Esophagus squamous epithelium (tissue), 5 donors: ENCODE results near the gene ANXA1. TPM values are rescaled to one million over a fixed set of nuclear protein-coding genes. Genes with fewer than 3 reads are reported as not detected.
A peak's percentile ranks its signal among the peaks of the same experiment; 100 is the strongest.
"Not testable (repeated sequence)": the region's sequence is repeated elsewhere in the genome, so short reads cannot be mapped to it uniquely, and the experiment has no call there.

ENCODE experiments used
- DNase-seq: peaks from one replicate; lab custom pipeline; 2025; lab: John Stamatoyannopoulos, UW
- H3K27ac ChIP-seq, 4 donors: fragments of 200-600 bp; sonication (generic); one replicate each; pipeline ENCODE4 v1.5.1; 2016 to 2019; ENCODE audit warnings: mild to moderate bottlenecking in 1 of 4
- H3K27me3 ChIP-seq, 4 donors: fragments of 200-600 bp; sonication (generic); 1 replicate in 3 of 4; 2 replicates in 1 of 4; pipeline versions ENCODE4 v1.5.1 to v1.6.0; 2017 to 2021; ENCODE audit warnings: antibody characterized with exemption in 1 of 4
- H3K36me3 ChIP-seq, 3 donors: fragments of 200-600 bp; sonication (generic); one replicate each; pipeline ENCODE4 v1.5.1; 2016 to 2019
- H3K4me1 ChIP-seq, 3 donors: fragments of 200-600 bp; sonication (generic); one replicate each; pipeline ENCODE4 v1.5.1; 2017 to 2019
- H3K4me3 ChIP-seq, 4 donors: fragments of 200-600 bp; sonication (generic); 1 replicate in 3 of 4; 2 replicates in 1 of 4; pipeline ENCODE4 v1.5.1; 2016 to 2019; ENCODE audit warnings: mild to moderate bottlenecking in 2 of 4, moderate library complexity in 1 of 4
- H3K9me3 ChIP-seq, 3 donors: fragments of 200-600 bp; sonication (generic); one replicate each; pipeline ENCODE4 v1.5.1; 2016 to 2019
- CTCF ChIP-seq, 6 experiments: fragments of 450-650 bp in 4 of 6; fragments of 200-600 bp in 2 of 6; sonication (generic) in 2 of 6; IDR thresholded peaks; one replicate each; pipeline ENCODE4 v1.5.1; 2016 to 2019; ENCODE audit warnings: antibody characterized with exemption in 6 of 6, mild to moderate bottlenecking in 4 of 6, moderate library complexity in 4 of 6
- POLR2A ChIP-seq, 4 donors: fragments of 450-650 bp; IDR thresholded peaks; one replicate each; pipeline ENCODE4 v1.6.1; 2017; ENCODE audit warnings: antibody characterized with exemption in 4 of 4, mild to moderate bottlenecking in 4 of 4, moderate library complexity in 3 of 4
- WGBS, 2 donors: methylation state at CpG; one replicate each; pipeline ENCODE4 v1.1.5; 2018; 5-methylcytosine and 5-hydroxymethylcytosine counted together
- intact Hi-C: fragments of 100-400 bp; cut with DNase I; formaldehyde crosslinking; loops from one replicate; pipeline ENCODE4 v1.15.0; 2022
- total RNA-seq, 4 donors: library from RNA; depleted of rRNA; stranded (reverse); fragments of >200 nt; gene quantifications; one replicate each; pipeline ENCODE4 v1.1.0, GENCODE V29; 2016
- donor health status: DM: yes; HTN: yes; CAD: no.

The ANXA1 gene
- total RNA-seq, 4 donors from 2014 or later: 5,313 to 9,451 (median 7,147) TPM

- Histone ChIP-seq H3K27me3 (no peaks in the 10 kb centered on the region), H3K4me1 (peaks cover 2 to 58% (median 4%) of the 10 kb centered on the region in 3 donors)
Measured at GRCh38 chr9:73179589-73179988, 27.9 kb downstream of the ANXA1 start.

GRCh38 chr9:73180403-73180802 is 28.7 kb downstream of the ANXA1 start:
- intact Hi-C loops: no loop called here
- 14 to 23% methylated on average over 1 of the region's 1 CpG for WGBS, 2 donors
- TF ChIP-seq POLR2A (IDR thresholded peaks at IDR 0.05) (no peak), CTCF (IDR thresholded peaks at IDR 0.05) (no peak)
- no peak overlapping the region for H3K4me3 ChIP-seq
- no peak for DNase-seq
- H3K36me3 ChIP-seq: no peaks in the 10 kb centered on the region
- H3K4me1 ChIP-seq: peaks cover 2 to 55% (median 4%) of the 10 kb centered on the region in 3 donors
- H3K9me3 ChIP-seq: no peaks in the 10 kb centered on the region
- H3K27ac ChIP-seq: peak overlapping the region in 1 of 4 donors; percentile 59
- H3K27me3 ChIP-seq: no peaks in the 10 kb centered on the region

More at GRCh38 chr9:73179589-73179988, 27.9 kb downstream of the ANXA1 start:
- Histone ChIP-seq H3K4me3 (no peak overlapping the region), H3K36me3 (no peaks in the 10 kb centered on the region), H3K9me3 (no peaks in the 10 kb centered on the region), H3K27ac (peak overlapping the region in 3 of 4 donors; percentile 42 to 73 (median 68))
- 27 to 41% methylated on average over 3 of the region's 3 CpGs for WGBS, 2 donors
- TF ChIP-seq POLR2A (IDR thresholded peaks at IDR 0.05): no peak
- DNase-seq: no peak
- intact Hi-C loops: loop anchor here (5.0 kb wide), 1 partner anchor 72 kb away; no protein-coding TSS in a partner anchor

- 72 to 93% methylated on average over 1 of the region's 1 CpG for WGBS, 2 donors
- peaks cover 0 to 30% (median 4%) of the 10 kb centered on the region in 3 donors for H3K4me1 ChIP-seq
- no peak for TF ChIP-seq CTCF (IDR thresholded peaks at IDR 0.05)
- TF ChIP-seq POLR2A (IDR thresholded peaks at IDR 0.05): no peak
- intact Hi-C loops: no loop called here
- H3K27me3 ChIP-seq: no peaks in the 10 kb centered on the region
- H3K9me3 ChIP-seq: no peaks in the 10 kb centered on the region
- no peak overlapping the region for H3K27ac ChIP-seq
- DNase-seq: no peak
- no peaks in the 10 kb centered on the region for H3K36me3 ChIP-seq
- no peak overlapping the region for H3K4me3 ChIP-seq
Measured at GRCh38 chr9:73182928-73183327, 31.3 kb downstream of the ANXA1 start.

GRCh38 chr9:73183428-73183827 is 31.8 kb downstream of the ANXA1 start:
- intact Hi-C loops: no loop called here
- no peaks in the 10 kb centered on the region for H3K27me3 ChIP-seq
- no peak for DNase-seq

GRCh38 chr9:73183917-73184861 is 32.5 kb downstream of the ANXA1 start:
- no peak overlapping the region for H3K27ac ChIP-seq
- H3K9me3 ChIP-seq: no peaks in the 10 kb centered on the region
- intact Hi-C loops: no loop called here
- no peaks in the 10 kb centered on the region for H3K36me3 ChIP-seq
- no peak for DNase-seq
- H3K27me3 ChIP-seq: no peaks in the 10 kb centered on the region
- WGBS, 2 donors: 42 to 52% methylated on average over 3 of the region's 3 CpGs
- peaks cover 0 to 18% (median 0%) of the 10 kb centered on the region in 3 donors for H3K4me1 ChIP-seq
- H3K4me3 ChIP-seq: no peak overlapping the region
- peak in 5 of 6 experiments; percentile 31 to 64 (median 50) for TF ChIP-seq CTCF (IDR thresholded peaks at IDR 0.05)
- no peak for TF ChIP-seq POLR2A (IDR thresholded peaks at IDR 0.05)

More at GRCh38 chr9:73183428-73183827, 31.8 kb downstream of the ANXA1 start:
- TF ChIP-seq CTCF (IDR thresholded peaks at IDR 0.05): no peak
- no peak for TF ChIP-seq POLR2A (IDR thresholded peaks at IDR 0.05)
- Histone ChIP-seq H3K27ac (no peak overlapping the region), H3K4me3 (no peak overlapping the region), H3K4me1 (peaks cover 0 to 25% (median 3%) of the 10 kb centered on the region in 3 donors), H3K9me3 (no peaks in the 10 kb centered on the region), H3K36me3 (no peaks in the 10 kb centered on the region)

- H3K36me3 ChIP-seq, DNase-seq, H3K27me3 ChIP-seq, H3K4me3 ChIP-seq, H3K9me3 ChIP-seq, H3K27ac ChIP-seq, H3K4me1 ChIP-seq, intact Hi-C loops: not testable (repeated sequence)
- WGBS, 2 donors: 9 to 40% methylated on average over 1 of the region's 1 CpG
Measured at GRCh38 chr9:73191109-73191508, 39.4 kb downstream of the ANXA1 start.
